Sigmoid colon (tissue), 7 donors: ENCODE results near the gene PRAC2. TPM values are rescaled to one million over a fixed set of nuclear protein-coding genes. Genes with fewer than 3 reads are reported as not detected.

ENCODE experiments used
- DNase-seq: peaks from one replicate; pipeline ENCODE4 v3.0.0-alpha.2; 2019
- H3K27ac ChIP-seq, 4 donors: fragments of 200-600 bp; sonication (generic); one replicate each; pipeline ENCODE4 v1.5.1; 2016 to 2019; ENCODE audit warnings: mild to moderate bottlenecking in 1 of 4
- H3K27me3 ChIP-seq, 3 donors: fragments of 200-600 bp; sonication (generic); one replicate each; pipeline ENCODE4 v1.5.1; 2019; ENCODE audit warnings: mild to moderate bottlenecking in 1 of 3
- H3K36me3 ChIP-seq, 4 donors: fragments of 200-600 bp; sonication (generic); one replicate each; pipeline ENCODE4 v1.5.1; 2016 to 2019
- H3K4me1 ChIP-seq, 4 donors: fragments of 200-600 bp; sonication (generic); one replicate each; pipeline ENCODE4 v1.5.1; 2017 to 2019
- H3K4me3 ChIP-seq, 4 donors: fragments of 200-600 bp; sonication (generic); one replicate each; pipeline ENCODE4 v1.5.1; 2017 to 2019; ENCODE audit warnings: mild to moderate bottlenecking in 2 of 4, moderate library complexity in 1 of 4
- H3K9me3 ChIP-seq, 4 donors: fragments of 200-600 bp in 3 of 4; sonication (generic) in 3 of 4; one replicate each; pipeline versions ENCODE4 v1.5.1 to v1.6.1; 2013 to 2019
- EP300 ChIP-seq, 4 donors: sonication (generic); formaldehyde crosslinking; IDR thresholded peaks; one replicate each; pipeline ENCODE4 v1.6.1; 2017; ENCODE audit warnings: antibody characterized with exemption in 4 of 4
- POLR2A ChIP-seq, 2 donors: fragments of 450-650 bp; IDR thresholded peaks; one replicate each; pipeline ENCODE4 v1.6.1; 2016; ENCODE audit warnings: antibody characterized with exemption in 2 of 2, mild to moderate bottlenecking in 2 of 2, moderate library complexity in 2 of 2
- POLR2AphosphoS5 ChIP-seq, 4 donors: sonication (generic); formaldehyde crosslinking; IDR thresholded peaks; one replicate each; pipeline ENCODE4 v1.6.1; 2017; ENCODE audit warnings: antibody characterized with exemption in 4 of 4
- WGBS, 2 donors: extraction: QIAGEN DNeasy Blood & Tissue Kit; methylation state at CpG; one replicate each; pipeline ENCODE4 v1.1.7; 2013; 5-methylcytosine and 5-hydroxymethylcytosine counted together
- intact Hi-C: fragments of 100-400 bp; cut with DNase I; formaldehyde crosslinking; loops from one replicate; pipeline ENCODE4 v1.15.1; 2023
- polyA plus RNA-seq, 3 donors: library from polyadenylated mRNA; stranded (reverse); fragments of 200-250 nt; gene quantifications; one replicate each; pipeline ENCODE4 v1.2.3, GENCODE V29; 2013
- total RNA-seq, 4 donors: library from RNA; depleted of rRNA; stranded (reverse); fragments of >200 nt; gene quantifications; one replicate each; pipeline ENCODE4 v1.1.0, GENCODE V29; 2016
- TF ChIP-seq, protein P1 (sequence below), 4 experiments: fragments of 450-650 bp in 3 of 4; fragments of 200-600 bp in 1 of 4; IDR thresholded peaks; one replicate each; pipeline ENCODE4 v1.5.1; 2016 to 2019; ENCODE audit warnings: antibody characterized with exemption in 4 of 4, mild to moderate bottlenecking in 3 of 4, moderate library complexity in 2 of 4
- donor health status: healthy with polysubstance abuse.
- donor health status: Bipolar disorder and iron deficiency.
- donor health status: healthy.

PRAC2 gene
- total and polyA plus RNA-seq, 7 donors, result 2.1 to 20.3 (median 12.4) TPM; not detected in 3

DNA sequence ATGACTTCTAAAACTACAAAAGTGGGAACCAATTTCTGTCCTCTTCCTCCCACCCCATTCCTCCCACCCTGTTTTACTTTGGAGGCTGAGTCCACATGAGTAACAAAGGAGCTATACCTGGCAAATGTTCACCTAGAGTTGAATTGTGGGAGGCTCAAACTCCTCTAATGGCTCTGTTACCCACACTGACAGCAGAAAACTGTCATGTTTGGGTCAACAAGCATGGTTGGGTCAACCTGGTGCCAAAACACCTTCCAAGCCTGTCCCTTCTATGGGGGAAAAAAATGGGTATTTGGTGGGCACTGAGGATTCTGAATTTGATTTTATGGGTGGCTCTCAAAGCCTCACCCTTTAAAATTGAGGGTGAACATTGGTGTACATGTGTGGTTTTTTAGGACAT, 17.6 kb downstream of the PRAC2 start:
- H3K9me3 ChIP-seq, result no peaks in the 10 kb centered on the region
- H3K4me3 ChIP-seq, result no peak overlapping the region
- H3K36me3 ChIP-seq, result no peaks in the 10 kb centered on the region
- no peak overlapping the region for H3K27ac ChIP-seq
- intact Hi-C loops, result no loop called here
- TF ChIP-seq, protein P1, sequence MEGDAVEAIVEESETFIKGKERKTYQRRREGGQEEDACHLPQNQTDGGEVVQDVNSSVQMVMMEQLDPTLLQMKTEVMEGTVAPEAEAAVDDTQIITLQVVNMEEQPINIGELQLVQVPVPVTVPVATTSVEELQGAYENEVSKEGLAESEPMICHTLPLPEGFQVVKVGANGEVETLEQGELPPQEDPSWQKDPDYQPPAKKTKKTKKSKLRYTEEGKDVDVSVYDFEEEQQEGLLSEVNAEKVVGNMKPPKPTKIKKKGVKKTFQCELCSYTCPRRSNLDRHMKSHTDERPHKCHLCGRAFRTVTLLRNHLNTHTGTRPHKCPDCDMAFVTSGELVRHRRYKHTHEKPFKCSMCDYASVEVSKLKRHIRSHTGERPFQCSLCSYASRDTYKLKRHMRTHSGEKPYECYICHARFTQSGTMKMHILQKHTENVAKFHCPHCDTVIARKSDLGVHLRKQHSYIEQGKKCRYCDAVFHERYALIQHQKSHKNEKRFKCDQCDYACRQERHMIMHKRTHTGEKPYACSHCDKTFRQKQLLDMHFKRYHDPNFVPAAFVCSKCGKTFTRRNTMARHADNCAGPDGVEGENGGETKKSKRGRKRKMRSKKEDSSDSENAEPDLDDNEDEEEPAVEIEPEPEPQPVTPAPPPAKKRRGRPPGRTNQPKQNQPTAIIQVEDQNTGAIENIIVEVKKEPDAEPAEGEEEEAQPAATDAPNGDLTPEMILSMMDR (IDR thresholded peaks at IDR 0.05), result no peak
- no peak for TF ChIP-seq EP300 (IDR thresholded peaks at IDR 0.05)
- no peak for TF ChIP-seq POLR2AphosphoS5 (IDR thresholded peaks at IDR 0.05)
- no peak for TF ChIP-seq POLR2A (IDR thresholded peaks at IDR 0.05)
- no peak for DNase-seq
- H3K27me3 ChIP-seq, result peaks cover 78 to 100% (median 98%) of the 10 kb centered on the region in 3 donors
- no peaks in the 10 kb centered on the region for H3K4me1 ChIP-seq

DNA sequence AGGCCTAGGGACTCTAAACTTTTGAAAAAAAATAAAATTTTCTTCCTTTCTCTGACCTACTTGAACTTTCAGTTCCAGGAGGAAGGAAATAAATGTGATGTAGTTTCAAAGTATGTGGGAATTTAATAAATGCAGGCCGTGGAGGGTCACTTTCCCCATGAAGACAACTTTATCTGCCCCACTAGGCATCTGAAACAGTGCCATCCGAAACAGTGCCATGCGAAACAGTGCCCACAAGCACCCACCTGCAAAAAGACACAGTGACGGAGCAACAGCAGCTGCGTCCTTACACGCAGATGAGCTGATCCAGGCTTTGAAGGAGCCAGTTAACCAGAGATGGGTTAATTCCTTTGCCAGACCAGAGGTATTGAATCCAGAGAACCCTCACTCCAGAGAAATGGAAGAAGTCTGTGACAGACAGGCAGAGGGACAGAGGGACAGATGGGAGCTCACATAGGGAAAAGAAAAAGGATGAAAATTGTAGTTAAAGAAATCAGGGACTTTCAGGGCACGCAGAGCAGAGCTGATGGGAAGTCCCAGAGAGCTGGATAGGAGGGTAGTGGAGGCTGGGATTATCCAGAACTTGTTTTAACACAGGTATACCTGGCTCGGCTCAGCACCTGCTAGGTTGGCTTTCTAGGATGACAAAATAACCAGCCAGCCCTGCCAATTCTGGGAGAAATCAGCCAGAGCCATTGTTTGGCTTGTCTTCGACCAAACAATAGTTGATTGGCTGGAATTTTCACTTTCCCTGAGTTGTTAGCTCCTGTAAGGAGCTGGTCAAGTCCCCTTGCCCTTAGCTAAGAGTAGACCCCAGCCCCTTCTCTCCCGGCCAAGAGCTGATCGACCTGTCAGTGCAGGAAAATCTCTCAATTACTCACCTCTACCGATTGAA, 22.6 kb downstream of the PRAC2 start:
- Histone ChIP-seq H3K4me3 (no peak overlapping the region), H3K27me3 (peaks cover 76 to 100% (median 97%) of the 10 kb centered on the region in 3 donors), H3K9me3 (no peaks in the 10 kb centered on the region), H3K36me3 (no peaks in the 10 kb centered on the region), H3K4me1 (peaks cover 0 to 7% (median 1%) of the 10 kb centered on the region in 4 donors), H3K27ac (no peak overlapping the region)
- 32 to 57% methylated on average over 12 of the region's 12 CpGs for WGBS, 2 donors
- intact Hi-C loops, result no loop called here
- no peak for DNase-seq
- TF ChIP-seq POLR2A (IDR thresholded peaks at IDR 0.05) (no peak), POLR2AphosphoS5 (IDR thresholded peaks at IDR 0.05) (no peak), EP300 (IDR thresholded peaks at IDR 0.05) (no peak)
- TF ChIP-seq, protein P1 (IDR thresholded peaks at IDR 0.05), result no peak

DNA sequence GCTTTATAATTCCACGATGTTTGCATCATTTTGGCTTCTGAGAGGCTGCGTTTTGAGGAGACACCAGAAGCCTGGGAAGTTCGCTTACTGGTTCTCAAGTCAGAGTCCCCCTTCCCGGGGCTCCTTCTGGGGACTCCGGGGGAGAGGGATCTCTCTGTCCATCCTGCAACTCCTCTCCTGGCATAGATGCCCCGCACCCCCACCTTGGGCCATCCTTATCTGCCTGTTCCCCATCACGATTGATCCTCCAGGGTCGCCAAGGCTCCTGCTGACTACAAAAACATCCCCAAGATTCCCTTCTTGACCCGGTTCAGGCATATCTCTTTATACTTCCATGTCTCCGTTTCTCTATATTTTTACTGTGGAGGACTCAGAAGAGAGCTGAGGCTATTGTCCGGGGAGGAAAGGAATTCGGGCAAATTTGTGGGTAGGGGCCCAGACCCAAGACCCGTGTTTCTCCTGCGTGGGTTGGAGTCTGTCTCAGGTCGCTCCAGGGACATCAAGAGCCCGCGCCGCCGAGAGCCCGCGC, 24.0 kb downstream of the PRAC2 start:
- 15 to 22% methylated on average over 21 of the region's 21 CpGs for WGBS, 2 donors
- Histone ChIP-seq H3K36me3 (no peaks in the 10 kb centered on the region), H3K4me1 (peaks cover 0 to 7% (median 1%) of the 10 kb centered on the region in 4 donors), H3K27ac (no peak overlapping the region), H3K4me3 (no peak overlapping the region), H3K9me3 (no peaks in the 10 kb centered on the region), H3K27me3 (peaks cover 76 to 100% (median 97%) of the 10 kb centered on the region in 3 donors)
- intact Hi-C loops, result no loop called here
- no peak for DNase-seq
- TF ChIP-seq POLR2A (IDR thresholded peaks at IDR 0.05), result no peak
- TF ChIP-seq POLR2AphosphoS5 (IDR thresholded peaks at IDR 0.05), result no peak
- no peak for TF ChIP-seq EP300 (IDR thresholded peaks at IDR 0.05)
- TF ChIP-seq, protein P1 (IDR thresholded peaks at IDR 0.05), result no peak

DNA sequence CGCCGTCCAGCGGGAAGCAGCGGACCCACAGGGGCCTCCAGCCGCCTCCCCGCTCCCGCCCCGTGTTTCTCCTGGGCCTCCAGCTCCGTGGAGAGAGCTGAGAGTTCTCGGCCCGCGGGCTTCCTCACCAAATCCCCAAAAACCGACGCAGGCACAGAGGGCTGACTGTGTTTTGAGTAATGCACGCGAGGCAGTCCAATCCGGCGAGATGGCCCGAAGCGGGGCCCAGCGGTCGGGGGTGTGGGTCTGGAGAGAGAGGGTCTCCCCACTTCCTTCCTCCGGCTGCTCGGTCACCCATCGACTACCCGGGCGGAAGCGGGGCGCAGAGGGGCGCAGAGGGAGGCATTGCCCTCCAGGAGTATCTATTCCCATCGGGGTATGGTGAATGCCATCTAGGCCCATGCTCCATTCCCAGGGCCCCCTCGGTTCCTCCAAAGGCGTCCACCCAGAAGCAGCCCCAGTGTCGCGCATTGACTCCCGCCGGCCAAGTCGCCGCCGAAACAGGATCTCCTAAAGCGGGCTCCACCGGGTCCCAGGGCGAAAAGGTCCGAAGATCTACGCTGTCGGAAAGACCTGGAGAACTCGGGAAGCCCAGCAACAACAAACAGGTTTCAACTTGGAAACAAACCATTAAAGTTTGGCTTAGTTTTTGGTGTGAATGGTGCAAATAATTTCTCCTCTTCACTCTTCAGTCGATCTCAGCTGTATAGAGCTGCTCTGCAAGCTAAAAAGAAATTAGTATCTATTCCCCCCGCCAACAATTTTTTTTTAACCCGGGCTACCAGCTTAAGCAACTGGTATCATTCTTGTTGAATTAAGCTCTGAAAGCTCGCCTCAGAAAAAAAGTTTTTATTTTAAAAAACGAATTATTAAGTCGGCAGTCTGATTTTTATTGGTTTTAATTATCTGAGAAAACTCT, 24.7 kb downstream of the PRAC2 start:
- Histone ChIP-seq H3K9me3 (no peaks in the 10 kb centered on the region), H3K4me3 (no peak overlapping the region), H3K4me1 (peaks cover 0 to 10% (median 3%) of the 10 kb centered on the region in 4 donors), H3K27me3 (peaks cover 76 to 100% (median 99%) of the 10 kb centered on the region in 3 donors), H3K27ac (no peak overlapping the region), H3K36me3 (no peaks in the 10 kb centered on the region)
- TF ChIP-seq, protein P1 (IDR thresholded peaks at IDR 0.05), result no peak
- TF ChIP-seq EP300 (IDR thresholded peaks at IDR 0.05) (no peak), POLR2AphosphoS5 (IDR thresholded peaks at IDR 0.05) (no peak)
- 20 to 30% methylated on average over 53 of the region's 53 CpGs for WGBS, 2 donors
- intact Hi-C loops, result loop anchor here (2.0 kb wide), 1 partner anchor 29 kb away; no protein-coding TSS in a partner anchor
- no peak for DNase-seq
